NB4 (cell line): ENCODE results near the gene MFAP4.

Experiments
- DNase-seq: peaks from one replicate; pipeline ENCODE4 v3.0.0; 2010; ENCODE audit warnings: low read depth
- H3K4me3 ChIP-seq: one replicate; pipeline ENCODE4 v1.5.1; 2011; ENCODE audit warnings: mild to moderate bottlenecking, low read depth, low read length, moderate library complexity
- MYC ChIP-seq: IDR thresholded peaks from 2 replicates; pipeline ENCODE4 v1.6.1; 2011; ENCODE audit warnings: low read depth, low read length
- POLR2A ChIP-seq: IDR thresholded peaks from 2 replicates; pipeline ENCODE4 v1.6.1; 2011; ENCODE audit warnings: mild to moderate bottlenecking; ENCODE audit not compliant: insufficient read length; ENCODE audit errors: extremely low read depth
- TF ChIP-seq, protein P1 (sequence below): IDR thresholded peaks from 2 replicates; pipeline ENCODE4 v1.6.1; 2011; ENCODE audit warnings: low read depth, low read length
- TF ChIP-seq, protein P2 (sequence below): IDR thresholded peaks from one replicate; pipeline ENCODE4 v1.5.1; 2012; ENCODE audit warnings: low read depth, low read length

Gene MFAP4

DNA sequence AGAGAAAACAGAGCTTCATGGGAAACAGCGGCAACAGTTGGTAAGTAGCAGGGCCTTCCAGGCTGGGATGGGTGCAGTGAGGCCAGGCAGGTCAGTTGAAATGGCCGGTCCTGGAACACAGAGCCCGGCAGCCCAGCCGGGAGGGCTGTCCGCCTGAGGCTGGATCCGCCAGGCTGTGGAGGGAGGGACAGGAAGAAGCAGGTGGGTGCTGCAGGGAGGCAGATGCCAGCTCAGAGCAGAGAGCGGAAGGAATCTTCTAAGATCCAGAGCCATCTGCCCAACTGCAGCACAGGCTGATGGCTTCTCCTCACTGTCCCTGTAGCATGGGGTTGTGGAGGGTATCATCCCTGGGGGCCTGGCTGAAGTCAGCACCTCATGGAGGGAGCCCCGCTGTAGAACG, 24.6 kb upstream of the MFAP4 start:
- DNase-seq, result no peak
- TF ChIP-seq, protein P1, sequence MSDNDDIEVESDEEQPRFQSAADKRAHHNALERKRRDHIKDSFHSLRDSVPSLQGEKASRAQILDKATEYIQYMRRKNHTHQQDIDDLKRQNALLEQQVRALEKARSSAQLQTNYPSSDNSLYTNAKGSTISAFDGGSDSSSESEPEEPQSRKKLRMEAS, result no peak
- TF ChIP-seq POLR2A (no peak), MYC (no peak)
- TF ChIP-seq, protein P2, sequence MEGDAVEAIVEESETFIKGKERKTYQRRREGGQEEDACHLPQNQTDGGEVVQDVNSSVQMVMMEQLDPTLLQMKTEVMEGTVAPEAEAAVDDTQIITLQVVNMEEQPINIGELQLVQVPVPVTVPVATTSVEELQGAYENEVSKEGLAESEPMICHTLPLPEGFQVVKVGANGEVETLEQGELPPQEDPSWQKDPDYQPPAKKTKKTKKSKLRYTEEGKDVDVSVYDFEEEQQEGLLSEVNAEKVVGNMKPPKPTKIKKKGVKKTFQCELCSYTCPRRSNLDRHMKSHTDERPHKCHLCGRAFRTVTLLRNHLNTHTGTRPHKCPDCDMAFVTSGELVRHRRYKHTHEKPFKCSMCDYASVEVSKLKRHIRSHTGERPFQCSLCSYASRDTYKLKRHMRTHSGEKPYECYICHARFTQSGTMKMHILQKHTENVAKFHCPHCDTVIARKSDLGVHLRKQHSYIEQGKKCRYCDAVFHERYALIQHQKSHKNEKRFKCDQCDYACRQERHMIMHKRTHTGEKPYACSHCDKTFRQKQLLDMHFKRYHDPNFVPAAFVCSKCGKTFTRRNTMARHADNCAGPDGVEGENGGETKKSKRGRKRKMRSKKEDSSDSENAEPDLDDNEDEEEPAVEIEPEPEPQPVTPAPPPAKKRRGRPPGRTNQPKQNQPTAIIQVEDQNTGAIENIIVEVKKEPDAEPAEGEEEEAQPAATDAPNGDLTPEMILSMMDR, result no peak
- H3K4me3 ChIP-seq, result no peak overlapping the region

DNA sequence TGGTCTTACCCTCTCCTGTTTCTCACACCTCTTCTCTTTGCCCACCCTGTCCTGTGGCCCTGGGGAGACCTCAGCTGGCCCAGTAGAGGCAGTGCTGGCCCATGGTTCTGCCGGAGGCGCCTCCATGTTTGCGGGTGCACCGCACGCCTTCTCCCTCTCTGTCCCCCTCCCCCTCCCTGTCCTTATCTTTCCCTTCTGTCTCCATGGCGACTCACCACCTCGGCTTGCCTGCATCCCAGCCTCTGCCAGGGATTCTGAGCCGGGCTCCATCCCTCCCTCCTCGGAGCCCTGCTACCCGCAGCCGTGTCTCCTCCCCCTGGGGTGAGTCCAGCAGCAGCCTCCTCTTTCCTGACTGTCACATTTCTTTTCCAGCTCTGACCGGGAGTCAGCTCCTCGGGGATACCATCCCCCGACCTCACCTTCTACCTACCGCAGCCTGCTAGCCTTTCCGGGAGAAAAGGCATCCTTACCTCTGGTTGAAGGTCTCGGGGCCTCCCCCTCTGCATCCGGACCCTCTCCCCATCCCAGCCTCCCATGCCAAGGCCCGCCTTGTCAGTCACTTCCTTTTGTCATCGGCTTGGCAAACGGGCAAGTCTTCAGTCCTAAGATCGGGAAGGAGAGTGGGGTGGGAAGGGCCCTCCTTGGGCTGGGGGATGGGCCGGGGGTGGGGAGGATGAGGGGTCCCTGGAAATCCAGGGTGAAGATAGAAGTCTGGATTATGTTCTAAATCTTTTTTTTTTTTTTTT, 24.1 kb upstream of the MFAP4 start, which contains the start of gene RNF112:
Gene RNF112, plus strand, starts transcription at position 358 of the 746 bp plus-strand sequence. Its CDS starts 177 bp downstream, at position 535.
- no peak within 1 kb of the TSS for H3K4me3 ChIP-seq
- no peak for DNase-seq
- TF ChIP-seq, protein P1, result no peak
- TF ChIP-seq POLR2A, result no peak
- TF ChIP-seq MYC, result no peak
- TF ChIP-seq, protein P2, result no peak

DNA sequence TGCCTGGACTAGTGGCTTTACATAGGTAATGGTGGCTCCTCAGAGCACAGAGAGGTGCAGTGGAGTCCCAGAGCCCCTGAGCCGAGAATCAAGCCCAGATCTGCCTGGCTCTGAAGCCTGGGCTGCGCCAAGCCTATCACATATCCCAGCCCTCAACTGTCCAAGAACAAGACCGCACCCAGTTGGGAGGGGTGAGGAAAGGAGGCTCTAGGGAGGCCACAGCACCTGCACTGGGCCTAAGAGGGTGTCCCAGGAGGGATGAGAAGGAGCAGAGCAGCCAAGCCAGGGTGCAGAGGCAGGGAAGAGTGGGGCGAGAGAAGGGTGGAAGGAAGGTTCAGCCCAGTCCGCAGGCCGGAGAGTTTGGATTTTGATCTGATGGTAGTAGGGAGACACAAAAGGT, 23.1 kb upstream of the MFAP4 start:
- H3K4me3 ChIP-seq, result no peak overlapping the region

DNA sequence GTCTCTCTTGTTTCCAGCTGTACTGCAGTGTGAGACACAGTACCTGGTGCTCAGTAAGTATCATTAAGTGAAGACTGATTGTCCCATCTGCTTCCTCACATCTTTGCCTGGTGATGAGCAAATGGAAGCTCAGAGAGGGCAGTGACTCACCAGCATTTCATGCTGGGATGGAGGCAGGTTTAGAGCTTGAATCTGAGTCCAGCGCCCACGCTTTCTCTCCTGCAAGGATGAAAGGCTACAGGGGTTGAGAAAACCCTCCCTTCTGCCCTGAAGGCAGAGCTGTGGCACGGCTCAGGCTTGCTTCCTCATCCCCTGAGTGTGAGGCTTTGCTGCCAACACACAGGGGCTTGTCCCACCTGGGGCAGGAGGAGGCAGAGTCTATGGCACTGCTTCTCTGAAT, 22.5 kb upstream of the MFAP4 start:
- no peak for DNase-seq
- TF ChIP-seq, protein P1, result no peak
- TF ChIP-seq POLR2A (no peak), MYC (no peak)
- H3K4me3 ChIP-seq, result no peak overlapping the region

More for the DNA sequence above, 23.1 kb upstream of the MFAP4 start:
- DNase-seq, result no peak
- TF ChIP-seq, protein P2, result no peak
- TF ChIP-seq POLR2A (no peak), MYC (no peak)
- TF ChIP-seq, protein P1, result no peak

DNA sequence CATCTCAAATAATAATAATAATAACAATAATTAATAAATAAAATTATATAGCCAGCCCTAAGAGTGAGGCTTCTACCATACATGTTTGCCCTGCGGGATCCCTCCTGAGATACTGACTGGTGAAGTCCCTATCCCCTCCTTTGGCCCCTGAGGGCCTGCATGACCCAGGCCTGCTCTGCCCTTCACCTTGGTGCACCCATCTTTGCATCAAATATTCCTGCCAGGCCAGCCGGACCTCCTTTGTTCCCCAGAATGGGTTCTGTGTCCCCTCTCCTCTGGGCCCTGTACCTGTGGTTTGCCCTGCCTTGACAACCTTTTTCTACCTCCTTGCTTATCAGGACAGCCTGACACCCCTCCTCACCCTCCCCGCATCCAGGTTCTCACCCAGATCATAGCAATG, 22.1 kb upstream of the MFAP4 start:
- H3K4me3 ChIP-seq, result no peak overlapping the region
- no peak for DNase-seq
- TF ChIP-seq, protein P1, result no peak
- TF ChIP-seq, protein P2, result no peak

DNA sequence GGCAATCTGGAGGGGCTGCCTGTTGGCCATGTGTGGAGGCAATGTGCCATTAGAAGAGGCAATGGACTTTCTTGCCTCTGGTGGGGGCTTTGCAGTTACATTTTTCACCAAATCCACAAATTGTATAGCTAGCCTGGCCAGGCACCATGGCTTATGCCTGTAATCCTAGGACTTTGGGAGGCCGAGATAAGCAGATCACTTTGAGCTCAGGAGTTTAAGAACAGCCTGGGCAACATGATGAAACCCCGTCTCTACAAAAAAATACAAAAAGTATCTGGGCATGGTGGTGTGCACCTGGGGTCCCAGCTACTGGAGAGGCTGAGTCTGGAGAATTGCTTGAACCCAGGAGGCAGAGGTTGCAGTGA, 21.3 kb upstream of the MFAP4 start:
- TF ChIP-seq, protein P2, result no peak
- no peak for TF ChIP-seq POLR2A
- TF ChIP-seq MYC, result no peak
- DNase-seq, result no peak

More for the DNA sequence above, 21.3 kb upstream of the MFAP4 start:
- no peak overlapping the region for H3K4me3 ChIP-seq
